A673 (cell line): ENCODE measurements around the gene MAT1A.

ENCODE experiments used
- CTCF ChIP-seq: fragments of 300-800, 200-600 bp; sonication (generic); conservative IDR thresholded peaks from 2 replicates; pipeline ENCODE4 v1.5.1; 2017; ENCODE audit warnings: low read depth, mild to moderate bottlenecking, antibody characterized with exemption, low read length, moderate library complexity, mixed read lengths
- EZH2 ChIP-seq: fragments of 200-600 bp; sonication (generic); IDR thresholded peaks from 2 replicates; pipeline ENCODE4 v1.6.1; 2017; ENCODE audit warnings: borderline replicate concordance, low read depth, mild to moderate bottlenecking, mixed read lengths, antibody characterized with exemption, low read length; ENCODE audit not compliant: poor library complexity, severe bottlenecking

- TF ChIP-seq CTCF (no peak), EZH2 (no peak)
Measured at GRCh38 chr10:80283119-80283518, 6.3 kb downstream of the MAT1A start.
